ENCODE data around the gene ATAD1.
A peak's percentile ranks its signal among the peaks of the same experiment; 100 is the strongest.
"Not testable (repeated sequence)": the region's sequence is repeated elsewhere in the genome, so short reads cannot be mapped to it uniquely, and the experiment has no call there.

Gene ATAD1

GRCh38 chr10:87846023-87846422 is 28.0 kb upstream of the ATAD1 start:
- DNase-seq: no peak

GRCh38 chr10:87845624-87845998 is 27.6 kb upstream of the ATAD1 start:
- no peak for DNase-seq

- no peak for DNase-seq
Observed at GRCh38 chr10:87844837-87845623, 27.0 kb upstream of the ATAD1 start.

GRCh38 chr10:87843714-87844113 is 25.7 kb upstream of the ATAD1 start:
- DNase-seq: no peak

- DNase-seq: no peak
Observed at GRCh38 chr10:87842776-87843497, 24.9 kb upstream of the ATAD1 start.

GRCh38 chr10:87842220-87842641 is 24.2 kb upstream of the ATAD1 start:
- DNase-seq: no peak

- no peak for DNase-seq
Observed at GRCh38 chr10:87841186-87841585, 23.2 kb upstream of the ATAD1 start.

- DNase-seq: no peak
Observed at GRCh38 chr10:87838650-87839049, 20.6 kb upstream of the ATAD1 start.

- no peak for DNase-seq
Observed at GRCh38 chr10:87837445-87837844, 19.4 kb upstream of the ATAD1 start.

- DNase-seq: no peak
Observed at GRCh38 chr10:87836098-87836497, 18.1 kb upstream of the ATAD1 start.

- DNase-seq: no peak
Observed at GRCh38 chr10:87829986-87830729, 12.1 kb upstream of the ATAD1 start.

- not testable (repeated sequence) for DNase-seq
Observed at GRCh38 chr10:87829051-87829450, 11.0 kb upstream of the ATAD1 start.

GRCh38 chr10:87827681-87828080 is 9.7 kb upstream of the ATAD1 start:
- no peak for DNase-seq

GRCh38 chr10:87826653-87827052 is 8.6 kb upstream of the ATAD1 start:
- no peak for DNase-seq

GRCh38 chr10:87819289-87819585 is 1.2 kb upstream of the ATAD1 start:
- no peak for DNase-seq

- DNase-seq: peak in 10 of 14 donors; percentile 1 to 82 (median 36)
Observed at GRCh38 chr10:87818505-87819288, 671 bp upstream of the ATAD1 start.

- no peak for DNase-seq
Observed at GRCh38 chr10:87816898-87817608, 973 bp downstream of the ATAD1 start.

- no peak for DNase-seq
Observed at GRCh38 chr10:87816163-87816897, 1.7 kb downstream of the ATAD1 start.

GRCh38 chr10:87804939-87805569 is 13.0 kb downstream of the ATAD1 start:
- no peak for DNase-seq

- DNase-seq: no peak
Observed at GRCh38 chr10:87803831-87804230, 14.2 kb downstream of the ATAD1 start.

- no peak for DNase-seq
Observed at GRCh38 chr10:87803328-87803727, 14.7 kb downstream of the ATAD1 start.
